ENCODE results near the gene WAC. TPM values are rescaled to one million over a fixed set of nuclear protein-coding genes. Genes with fewer than 3 reads are reported as not detected.

Gene WAC
- total and polyA plus RNA-seq, 10 of the 15 experiments (the other 5 are each of a cell fraction or from before 2014, with no cell fraction given): 26.5 to 131 (median 69.4) TPM

- peaks cover 2 to 5% of the 10 kb centered on the region in 2 experiments for H3K27me3 ChIP-seq (replicated peaks in 1 of 2; ENCODE audit: control insufficient read depth in 2 of 2, insufficient read depth in 2 of 2, low read length in 1 of 2)
- no peak overlapping the region for H3K9ac ChIP-seq (ENCODE audit: control insufficient read depth, insufficient read depth, low read length)
- intact Hi-C loops (cut with micrococcal nuclease; ENCODE audit: unreplicated experiment): no loop called here
- ATAC-seq (no peak), DNase-seq (ENCODE audit: low read depth, low spot score) (no peak), FAIRE-seq (no peak)
- RAD21 ChIA-PET (ENCODE audit: unreplicated experiment): no interaction called here
- WGBS (ENCODE audit: insufficient coverage, insufficient replicate concordance, low lambda C conversion rate, missing lambda C conversion rate): 14% methylated on average over 21 of the region's 21 CpGs
- in situ Hi-C loops (cut with MboI): loop anchor here (5.0 to 10.0 kb wide), 2 partner anchors 323 to 775 kb away; no protein-coding TSS in a partner anchor
- H3K79me2 ChIP-seq (ENCODE audit: control insufficient read depth, insufficient read depth, low read length): no peaks in the 10 kb centered on the region
- no peak overlapping the region for H3K4me3 ChIP-seq
- TF ChIP-seq IRF4 (IDR thresholded peaks at IDR 0.05; ENCODE audit: low read depth, low read length) (no peak), PAX5 (IDR thresholded peaks at IDR 0.05; ENCODE audit: borderline replicate concordance, low read depth, low read length) (no peak), CHD1 (IDR thresholded peaks at IDR 0.05; ENCODE audit: low read depth, low read length) (no peak), PBX3 (IDR thresholded peaks at IDR 0.05; ENCODE audit: insufficient replicate concordance, low read depth, low read length) (no peak), GATAD2B (conservative IDR thresholded peaks at IDR 0.05; ENCODE audit: low read depth) (no peak)
- TF ChIP-seq, protein P1, sequence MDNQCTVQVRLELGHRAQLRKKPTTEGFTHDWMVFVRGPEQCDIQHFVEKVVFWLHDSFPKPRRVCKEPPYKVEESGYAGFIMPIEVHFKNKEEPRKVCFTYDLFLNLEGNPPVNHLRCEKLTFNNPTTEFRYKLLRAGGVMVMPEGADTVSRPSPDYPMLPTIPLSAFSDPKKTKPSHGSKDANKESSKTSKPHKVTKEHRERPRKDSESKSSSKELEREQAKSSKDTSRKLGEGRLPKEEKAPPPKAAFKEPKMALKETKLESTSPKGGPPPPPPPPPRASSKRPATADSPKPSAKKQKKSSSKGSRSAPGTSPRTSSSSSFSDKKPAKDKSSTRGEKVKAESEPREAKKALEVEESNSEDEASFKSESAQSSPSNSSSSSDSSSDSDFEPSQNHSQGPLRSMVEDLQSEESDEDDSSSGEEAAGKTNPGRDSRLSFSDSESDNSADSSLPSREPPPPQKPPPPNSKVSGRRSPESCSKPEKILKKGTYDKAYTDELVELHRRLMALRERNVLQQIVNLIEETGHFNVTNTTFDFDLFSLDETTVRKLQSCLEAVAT (IDR thresholded peaks at IDR 0.05): no peak
- H4K20me1 ChIP-seq (ENCODE audit: control insufficient read depth, insufficient read depth): no peaks in the 10 kb centered on the region
- no peaks in the 10 kb centered on the region for H3K4me1 ChIP-seq (ENCODE audit: control insufficient read depth, insufficient read depth, low read length)
- no TSS peak for BruUV-seq (replicated peaks)
- no peaks in the 10 kb centered on the region for H3K9me3 ChIP-seq (replicated peaks; ENCODE audit: control insufficient read depth, insufficient read depth, low read length)
- no peak overlapping the region for H3K4me2 ChIP-seq (ENCODE audit: control insufficient read depth, insufficient read depth)
- H2AFZ ChIP-seq (ENCODE audit: control insufficient read depth, low read depth, low read length): no peak overlapping the region
- no peak overlapping the region for H3K27ac ChIP-seq (ENCODE audit: control insufficient read depth, insufficient read depth)
- CTCF ChIA-PET: no interaction called here
- POLR2A ChIA-PET: interaction anchor here (0.6 kb wide), 1 partner anchor 50 kb away, joined by 3 read pairs; no protein-coding TSS in a partner anchor
- SMC1A ChIA-PET (ENCODE audit: uncharacterized antibody, unreplicated experiment): no interaction called here
- no peaks in the 10 kb centered on the region for H3K36me3 ChIP-seq (ENCODE audit: control insufficient read depth in 2 of 2, insufficient read depth in 2 of 2, low read length in 1 of 2)
These were observed 136.6 kb downstream of the WAC start for GRCh38 chr10:28669227-28670173.

Small RNA genes within 50 kb of the gene (small RNA-seq; reads per million reads assigned to genes)
- gene RNU4ATAC6P: not detected
- not detected for gene RNU6-1067P

Other genes starting within 250 kb of the WAC start
- gene MPP7, start 230.1 kb upstream of the WAC start, total RNA-seq (2014; rRNA removed): 0.05 and 0.06 TPM in 2 replicates
- 0.04 and 0.09 TPM in 2 replicates for gene MPP7, start 230.1 kb upstream of the WAC start, total RNA-seq (2014; rRNA removed; fragmentation: Illumina TruSeq; extraction: Trizol)
- gene MPP7, start 230.1 kb upstream of the WAC start, total RNA-seq (2021): 0.08 and 0.15 TPM in 2 replicates
- 0.12 and 0.23 TPM in 2 replicates for gene MPP7, start 230.1 kb upstream of the WAC start, polyA plus RNA-seq (2011; rRNA removed)
- 0.04 TPM in 1 of 2 replicates, not detected in the other for gene MPP7, start 230.1 kb upstream of the WAC start, polyA plus RNA-seq (2014; fragmentation: Illumina TruSeq; extraction: Trizol)
- under 1 TPM in 1 of 2 experiments, not detected in 1; 0.04 TPM for gene MPP7, start 230.1 kb upstream of the WAC start, polyA plus RNA-seq (2014; fragmentation: Nextera tagmentation; extraction: Ambion mirVana)
- gene MPP7, start 230.1 kb upstream of the WAC start, polyA plus RNA-seq (2014; rRNA removed): 0.01 and 0.08 TPM in 2 replicates
- gene MPP7, start 230.1 kb upstream of the WAC start, polyA plus RNA-seq (2016; fragmentation: Nextera tagmentation; extraction: Ambion mirVana): under 1 TPM in 1 of 2 experiments, not detected in 1; 0.14 TPM
- not detected in 2 replicates for gene BAMBI, start 144.4 kb downstream of the WAC start, total RNA-seq (2014; rRNA removed)
- gene BAMBI, start 144.4 kb downstream of the WAC start, total RNA-seq (2014; rRNA removed; fragmentation: Illumina TruSeq; extraction: Trizol): not detected in 2 replicates
- 0.13 and 0.18 TPM in 2 replicates for gene BAMBI, start 144.4 kb downstream of the WAC start, total RNA-seq (2021)
- gene BAMBI, start 144.4 kb downstream of the WAC start, polyA plus RNA-seq (2011; rRNA removed): 0.10 and 0.12 TPM in 2 replicates
- 0.03 TPM in 1 of 2 replicates, not detected in the other for gene BAMBI, start 144.4 kb downstream of the WAC start, polyA plus RNA-seq (2014; fragmentation: Illumina TruSeq; extraction: Trizol)
- gene BAMBI, start 144.4 kb downstream of the WAC start, polyA plus RNA-seq (2014; fragmentation: Nextera tagmentation; extraction: Ambion mirVana): not detected
- gene BAMBI, start 144.4 kb downstream of the WAC start, polyA plus RNA-seq (2014; rRNA removed): 0.05 TPM in 1 of 2 replicates, not detected in the other
- gene BAMBI, start 144.4 kb downstream of the WAC start, polyA plus RNA-seq (2016; fragmentation: Nextera tagmentation; extraction: Ambion mirVana): under 1 TPM in 1 of 2 experiments, not detected in 1; 0.06 TPM